Esophagus squamous epithelium (tissue), 4 donors: Measurements from ENCODE around the gene ARID5B.

Experiments used
- POLR2A ChIP-seq, 4 donors: fragments of 450-650 bp; IDR thresholded peaks; one replicate each; pipeline ENCODE4 v1.6.1; 2017; ENCODE audit warnings: antibody characterized with exemption in 4 of 4, mild to moderate bottlenecking in 4 of 4, moderate library complexity in 3 of 4
- TF ChIP-seq, protein P1 (sequence below), 6 experiments: fragments of 450-650 bp in 4 of 6; fragments of 200-600 bp in 2 of 6; sonication (generic) in 2 of 6; IDR thresholded peaks; one replicate each; pipeline ENCODE4 v1.5.1; 2016 to 2019; ENCODE audit warnings: antibody characterized with exemption in 6 of 6, mild to moderate bottlenecking in 4 of 6, moderate library complexity in 4 of 6

DNA sequence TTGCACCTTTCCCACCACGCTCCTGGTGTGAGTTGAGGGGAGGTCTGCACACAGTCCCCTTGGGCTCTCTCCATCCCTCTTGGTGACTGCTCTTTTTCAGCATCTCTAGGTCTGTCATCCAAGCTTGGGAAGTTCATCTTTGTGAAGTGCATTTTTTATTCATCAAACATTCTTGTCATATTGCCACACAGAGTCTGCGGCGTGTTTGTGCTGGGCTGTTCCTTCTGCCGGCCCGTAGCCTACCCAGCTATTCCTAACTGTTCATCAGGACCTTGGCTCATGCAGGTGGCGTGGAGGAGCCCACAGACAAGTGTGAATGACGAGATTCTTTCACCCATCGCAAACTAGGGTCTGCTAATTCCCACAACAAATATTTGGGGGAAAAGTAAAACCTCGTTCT, 202.4 kb downstream of the ARID5B start:
- TF ChIP-seq, protein P1, sequence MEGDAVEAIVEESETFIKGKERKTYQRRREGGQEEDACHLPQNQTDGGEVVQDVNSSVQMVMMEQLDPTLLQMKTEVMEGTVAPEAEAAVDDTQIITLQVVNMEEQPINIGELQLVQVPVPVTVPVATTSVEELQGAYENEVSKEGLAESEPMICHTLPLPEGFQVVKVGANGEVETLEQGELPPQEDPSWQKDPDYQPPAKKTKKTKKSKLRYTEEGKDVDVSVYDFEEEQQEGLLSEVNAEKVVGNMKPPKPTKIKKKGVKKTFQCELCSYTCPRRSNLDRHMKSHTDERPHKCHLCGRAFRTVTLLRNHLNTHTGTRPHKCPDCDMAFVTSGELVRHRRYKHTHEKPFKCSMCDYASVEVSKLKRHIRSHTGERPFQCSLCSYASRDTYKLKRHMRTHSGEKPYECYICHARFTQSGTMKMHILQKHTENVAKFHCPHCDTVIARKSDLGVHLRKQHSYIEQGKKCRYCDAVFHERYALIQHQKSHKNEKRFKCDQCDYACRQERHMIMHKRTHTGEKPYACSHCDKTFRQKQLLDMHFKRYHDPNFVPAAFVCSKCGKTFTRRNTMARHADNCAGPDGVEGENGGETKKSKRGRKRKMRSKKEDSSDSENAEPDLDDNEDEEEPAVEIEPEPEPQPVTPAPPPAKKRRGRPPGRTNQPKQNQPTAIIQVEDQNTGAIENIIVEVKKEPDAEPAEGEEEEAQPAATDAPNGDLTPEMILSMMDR (IDR thresholded peaks at IDR 0.05), result no peak
- TF ChIP-seq POLR2A (IDR thresholded peaks at IDR 0.05), result no peak
